ENCODE data around the gene DUSP6.

Gene DUSP6

GRCh38 chr12:89305373-89305772 lies 46.9 kb downstream of the DUSP6 start:
- Histone ChIP-seq H3K9me3 (replicated peaks; ENCODE audit: insufficient read depth, low read length) (no peaks in the 10 kb centered on the region), H3K27ac (ENCODE audit: low read length) (no peak overlapping the region), H3K9ac (ENCODE audit: low read length) (no peak overlapping the region), H3K27me3 (replicated peaks; ENCODE audit: insufficient read depth, low read length) (no peaks in the 10 kb centered on the region), H2AFZ (ENCODE audit: low read length) (no peak overlapping the region), H3K4me2 (ENCODE audit: low read depth, low read length) (no peak overlapping the region), H3K4me1 (ENCODE audit: low read length) (peaks cover 13% of the 10 kb centered on the region), H3K36me3 (replicated peaks; ENCODE audit: insufficient read depth, low read length) (no peaks in the 10 kb centered on the region), H3K79me2 (ENCODE audit: low read length) (no peaks in the 10 kb centered on the region), H3F3A (ENCODE audit: insufficient read depth, low read length) (no peaks in the 10 kb centered on the region), H3K9me2 (replicated peaks; ENCODE audit: insufficient read depth, low read length) (no peaks in the 10 kb centered on the region), H3K4me3 (ENCODE audit: low read length) (no peak overlapping the region), H4K20me1 (ENCODE audit: insufficient read depth, low read length) (no peaks in the 10 kb centered on the region)
- no peak for DNase-seq
- TF ChIP-seq CTCF (IDR thresholded peaks at IDR 0.05; ENCODE audit: low read length) (no peak), EZH2 (optimal IDR thresholded peaks at IDR 0.05; ENCODE audit: low read depth, low read length) (no peak), EZH2phosphoT487 (IDR thresholded peaks at IDR 0.05; ENCODE audit: low read length) (no peak)

- no peaks in the 10 kb centered on the region for H3K9me3 ChIP-seq (replicated peaks; ENCODE audit: insufficient read depth, low read length)
- no peaks in the 10 kb centered on the region for H3F3A ChIP-seq (ENCODE audit: insufficient read depth, low read length)
- no peaks in the 10 kb centered on the region for H4K20me1 ChIP-seq (ENCODE audit: insufficient read depth, low read length)
- no peak overlapping the region for H2AFZ ChIP-seq (ENCODE audit: low read length)
- no peak overlapping the region for H3K9ac ChIP-seq (ENCODE audit: low read length)
- no peak overlapping the region for H3K4me2 ChIP-seq (ENCODE audit: low read depth, low read length)
- DNase-seq, result no peak
- H3K36me3 ChIP-seq (replicated peaks; ENCODE audit: insufficient read depth, low read length), result no peaks in the 10 kb centered on the region
- H3K27ac ChIP-seq (ENCODE audit: low read length), result no peak overlapping the region
- no peaks in the 10 kb centered on the region for H3K79me2 ChIP-seq (ENCODE audit: low read length)
- H3K4me1 ChIP-seq (ENCODE audit: low read length), result no peaks in the 10 kb centered on the region
- TF ChIP-seq EZH2 (optimal IDR thresholded peaks at IDR 0.05; ENCODE audit: low read depth, low read length), result no peak
- TF ChIP-seq EZH2phosphoT487 (IDR thresholded peaks at IDR 0.05; ENCODE audit: low read length), result no peak
- TF ChIP-seq CTCF (IDR thresholded peaks at IDR 0.05; ENCODE audit: low read length), result no peak
- no peaks in the 10 kb centered on the region for H3K9me2 ChIP-seq (replicated peaks; ENCODE audit: insufficient read depth, low read length)
- no peak overlapping the region for H3K4me3 ChIP-seq (ENCODE audit: low read length)
- H3K27me3 ChIP-seq (replicated peaks; ENCODE audit: insufficient read depth, low read length), result no peaks in the 10 kb centered on the region
Measured at GRCh38 chr12:89299931-89300330, 52.4 kb downstream of the DUSP6 start.

GRCh38 chr12:89299417-89299816 lies 52.9 kb downstream of the DUSP6 start:
- no peaks in the 10 kb centered on the region for H3K27me3 ChIP-seq (replicated peaks; ENCODE audit: insufficient read depth, low read length)
- H3K4me1 ChIP-seq (ENCODE audit: low read length), result no peaks in the 10 kb centered on the region
- no peaks in the 10 kb centered on the region for H3K9me3 ChIP-seq (replicated peaks; ENCODE audit: insufficient read depth, low read length)
- no peak overlapping the region for H3K4me3 ChIP-seq (ENCODE audit: low read length)
- H3K36me3 ChIP-seq (replicated peaks; ENCODE audit: insufficient read depth, low read length), result no peaks in the 10 kb centered on the region
- no peak overlapping the region for H2AFZ ChIP-seq (ENCODE audit: low read length)
- H3K27ac ChIP-seq (ENCODE audit: low read length), result no peak overlapping the region
- H3K79me2 ChIP-seq (ENCODE audit: low read length), result no peaks in the 10 kb centered on the region
- TF ChIP-seq EZH2phosphoT487 (IDR thresholded peaks at IDR 0.05; ENCODE audit: low read length), result no peak
- TF ChIP-seq EZH2 (optimal IDR thresholded peaks at IDR 0.05; ENCODE audit: low read depth, low read length), result no peak
- no peak for TF ChIP-seq CTCF (IDR thresholded peaks at IDR 0.05; ENCODE audit: low read length)
- no peaks in the 10 kb centered on the region for H3F3A ChIP-seq (ENCODE audit: insufficient read depth, low read length)
- H4K20me1 ChIP-seq (ENCODE audit: insufficient read depth, low read length), result no peaks in the 10 kb centered on the region
- H3K9ac ChIP-seq (ENCODE audit: low read length), result no peak overlapping the region
- H3K4me2 ChIP-seq (ENCODE audit: low read depth, low read length), result no peak overlapping the region
- H3K9me2 ChIP-seq (replicated peaks; ENCODE audit: insufficient read depth, low read length), result no peaks in the 10 kb centered on the region
- no peak for DNase-seq
